Stimulated activated CD8-positive, alpha-beta memory T cell treated with anti-CD3 and anti-CD28 coated beads, Interleukin-2, amount 100 ng/mL, for 1 hour (primary cell): ENCODE measurements around the gene THEM5.

Source experiments
- DNase-seq, 2 donors: peaks; one replicate each; pipeline ENCODE4 v3.0.0-alpha.2; 2020; ENCODE audit warnings: low read depth in 2 of 2

Gene THEM5

GRCh38 chr1:151801310-151801820, 52.1 kb downstream of the THEM5 start:
- DNase-seq = no peak

GRCh38 chr1:151800830-151801229, 52.7 kb downstream of the THEM5 start:
- no peak for DNase-seq

GRCh38 chr1:151799179-151800022, 54.1 kb downstream of the THEM5 start:
- DNase-seq = no peak

DNA sequence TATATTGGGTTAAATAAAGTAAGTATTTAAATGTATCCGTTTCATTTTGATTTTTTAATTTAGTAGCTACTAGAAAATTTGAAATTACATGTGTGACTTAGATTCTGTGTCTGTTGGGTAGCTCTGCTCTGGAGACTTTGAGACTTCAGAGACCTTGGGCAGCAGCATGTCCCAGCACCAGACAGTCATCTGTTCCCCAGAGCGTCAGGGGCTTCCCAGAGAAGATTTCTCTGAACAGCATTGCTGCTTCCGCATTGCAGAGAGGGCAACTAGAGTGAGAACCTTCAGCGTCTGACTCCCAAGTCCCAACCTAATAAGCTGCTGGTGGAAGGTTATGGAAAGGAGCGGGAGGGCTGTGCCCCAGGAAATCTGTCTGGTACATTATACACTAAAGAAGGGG, 54.9 kb downstream of the THEM5 start:
- DNase-seq = no peak
